Activated B cell treated with CpG ODN at 0.5 μM for 24 hours (primary cell): ENCODE results near the gene SLC25A51. TPM values are rescaled to one million over a fixed set of nuclear protein-coding genes. Genes with fewer than 3 reads are reported as not detected.

Source experiments
- ATAC-seq: fragments of 200-7000 bp; cut with Tn5 transposase; one replicate; pipeline ENCODE4 v1.10.0; 2021; ENCODE audit warnings: low read depth, mild to moderate bottlenecking, moderate library complexity
- CTCF ChIA-PET: fragments of 350-600 bp; sonication (Branson Sonifier 250); formaldehyde crosslinking; loops from one replicate; lab custom pipeline; 2021; ENCODE audit warnings: antibody characterized with exemption; lab: Charles Lee
- POLR2A ChIA-PET: fragments of 350-600 bp; sonication (Branson Sonifier 250); formaldehyde crosslinking; loops from one replicate; lab custom pipeline; 2021; ENCODE audit warnings: antibody characterized with exemption; lab: Charles Lee
- DNase-seq: peaks from one replicate; pipeline ENCODE4 v3.0.0; 2022
- H3K27ac Mint-ChIP-seq: one replicate; pipeline ENCODE4 v1.8.0; 2020; ENCODE audit warnings: mixed read lengths
- H3K27me3 Mint-ChIP-seq: one replicate; pipeline ENCODE4 v1.8.0; 2021; ENCODE audit warnings: mixed read lengths
- H3K36me3 Mint-ChIP-seq: one replicate; pipeline ENCODE4 v1.8.0; 2021; ENCODE audit warnings: low read depth, mixed read lengths
- H3K4me1 Mint-ChIP-seq: one replicate; pipeline ENCODE4 v1.8.0; 2021; ENCODE audit warnings: mixed read lengths
- H3K4me3 Mint-ChIP-seq: one replicate; pipeline ENCODE4 v1.8.0; 2020; ENCODE audit warnings: mild to moderate bottlenecking, mixed read lengths
- H3K9me3 Mint-ChIP-seq: one replicate; pipeline ENCODE4 v1.8.0; 2020; ENCODE audit warnings: mixed read lengths
- intact Hi-C: fragments of 100-400 bp; cut with micrococcal nuclease; formaldehyde crosslinking; loops from one replicate; pipeline ENCODE4 v1.15.1; 2024
- total RNA-seq: library from RNA; stranded (reverse); gene quantifications from 2 replicates; pipeline ENCODE4 v1.2.3, GENCODE V29; 2022
- TF ChIP-seq, protein P1 (sequence below): fragments of 200-600 bp; IDR thresholded peaks from one replicate; pipeline ENCODE4 v1.8.0; 2022; ENCODE audit warnings: antibody characterized with exemption, mild to moderate bottlenecking

SLC25A51 gene
- total RNA-seq, 1 donor from 2014 or later, result 33.9 TPM

DNA sequence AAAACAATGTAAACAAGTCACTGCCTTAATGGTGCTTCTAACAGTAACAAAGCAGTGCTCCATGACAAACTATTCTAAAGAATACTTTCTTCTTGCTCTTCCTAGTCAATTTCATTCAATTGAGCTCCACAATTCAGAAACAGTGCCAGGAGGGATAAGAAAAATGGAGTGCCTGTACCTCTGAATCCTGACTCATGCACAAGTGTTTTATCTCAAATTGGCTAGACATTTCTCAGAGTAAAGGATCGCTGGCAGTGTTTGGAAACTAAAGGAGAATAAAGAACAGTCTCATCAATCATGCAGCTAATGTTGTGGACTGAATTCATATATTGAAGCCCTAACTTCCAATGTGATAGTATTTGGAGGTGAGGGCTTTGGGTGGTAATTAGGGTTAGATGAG is 27.6 kb downstream of the SLC25A51 start:
- H3K36me3 Mint-ChIP-seq, result peaks cover 29% of the 10 kb centered on the region
- no peak overlapping the region for H3K27ac Mint-ChIP-seq
- intact Hi-C loops, result no loop called here
- ChIA-PET CTCF (no interaction called here), POLR2A (no interaction called here)
- TF ChIP-seq, protein P1, sequence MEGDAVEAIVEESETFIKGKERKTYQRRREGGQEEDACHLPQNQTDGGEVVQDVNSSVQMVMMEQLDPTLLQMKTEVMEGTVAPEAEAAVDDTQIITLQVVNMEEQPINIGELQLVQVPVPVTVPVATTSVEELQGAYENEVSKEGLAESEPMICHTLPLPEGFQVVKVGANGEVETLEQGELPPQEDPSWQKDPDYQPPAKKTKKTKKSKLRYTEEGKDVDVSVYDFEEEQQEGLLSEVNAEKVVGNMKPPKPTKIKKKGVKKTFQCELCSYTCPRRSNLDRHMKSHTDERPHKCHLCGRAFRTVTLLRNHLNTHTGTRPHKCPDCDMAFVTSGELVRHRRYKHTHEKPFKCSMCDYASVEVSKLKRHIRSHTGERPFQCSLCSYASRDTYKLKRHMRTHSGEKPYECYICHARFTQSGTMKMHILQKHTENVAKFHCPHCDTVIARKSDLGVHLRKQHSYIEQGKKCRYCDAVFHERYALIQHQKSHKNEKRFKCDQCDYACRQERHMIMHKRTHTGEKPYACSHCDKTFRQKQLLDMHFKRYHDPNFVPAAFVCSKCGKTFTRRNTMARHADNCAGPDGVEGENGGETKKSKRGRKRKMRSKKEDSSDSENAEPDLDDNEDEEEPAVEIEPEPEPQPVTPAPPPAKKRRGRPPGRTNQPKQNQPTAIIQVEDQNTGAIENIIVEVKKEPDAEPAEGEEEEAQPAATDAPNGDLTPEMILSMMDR, result no peak
- H3K4me1 Mint-ChIP-seq, result no peaks in the 10 kb centered on the region
- no peak for DNase-seq
- no peaks in the 10 kb centered on the region for H3K27me3 Mint-ChIP-seq
- H3K4me3 Mint-ChIP-seq, result no peak overlapping the region
- H3K9me3 Mint-ChIP-seq, result no peaks in the 10 kb centered on the region
- ATAC-seq, result no peak

- H3K4me3 Mint-ChIP-seq, result no peak overlapping the region
- POLR2A ChIA-PET, result no interaction called here
- H3K4me1 Mint-ChIP-seq, result no peaks in the 10 kb centered on the region
- no peaks in the 10 kb centered on the region for H3K27me3 Mint-ChIP-seq
- peaks cover 12% of the 10 kb centered on the region for H3K36me3 Mint-ChIP-seq
- CTCF ChIA-PET, result no interaction called here
- no peaks in the 10 kb centered on the region for H3K9me3 Mint-ChIP-seq
- no peak overlapping the region for H3K27ac Mint-ChIP-seq
- DNase-seq (no peak), ATAC-seq (no peak)
- TF ChIP-seq, protein P1, result no peak
- intact Hi-C loops, result no loop called here
These were observed 30.0 kb downstream of the SLC25A51 start for GRCh38 chr9:37873955-37874354.

DNA sequence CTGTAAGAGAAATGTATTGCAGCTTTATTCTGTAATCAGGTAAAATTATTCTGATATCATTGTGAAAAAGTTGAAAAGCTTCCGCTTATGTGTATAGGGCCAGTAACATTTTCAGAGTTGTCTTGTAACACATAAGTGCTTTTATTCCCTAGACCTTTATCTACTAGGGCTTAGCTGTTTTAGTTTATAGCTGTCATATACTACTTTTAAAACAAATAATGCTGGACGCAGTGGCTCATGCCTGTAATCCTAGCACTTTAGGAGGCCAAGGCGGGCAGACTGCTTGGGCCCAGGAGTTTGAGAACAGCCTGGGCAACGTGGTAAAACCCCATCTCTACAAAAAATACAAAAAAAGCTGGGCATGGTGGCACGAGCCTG is 33.1 kb downstream of the SLC25A51 start:
- ChIA-PET POLR2A (no interaction called here), CTCF (no interaction called here)
- peaks cover 6% of the 10 kb centered on the region for H3K36me3 Mint-ChIP-seq
- no peak for ATAC-seq
- H3K9me3 Mint-ChIP-seq, result no peaks in the 10 kb centered on the region
- no peak for DNase-seq
- no peaks in the 10 kb centered on the region for H3K27me3 Mint-ChIP-seq
- no peaks in the 10 kb centered on the region for H3K4me1 Mint-ChIP-seq
- TF ChIP-seq, protein P1, result no peak
- intact Hi-C loops, result no loop called here
- no peak overlapping the region for H3K4me3 Mint-ChIP-seq
- no peak overlapping the region for H3K27ac Mint-ChIP-seq

- H3K4me1 Mint-ChIP-seq, result no peaks in the 10 kb centered on the region
- intact Hi-C loops, result no loop called here
- no peaks in the 10 kb centered on the region for H3K27me3 Mint-ChIP-seq
- H3K9me3 Mint-ChIP-seq, result no peaks in the 10 kb centered on the region
- TF ChIP-seq, protein P1, result no peak
- no peak overlapping the region for H3K27ac Mint-ChIP-seq
- CTCF ChIA-PET, result no interaction called here
- DNase-seq, result no peak
- no peak overlapping the region for H3K4me3 Mint-ChIP-seq
- POLR2A ChIA-PET, result no interaction called here
- ATAC-seq, result no peak
- peaks cover 6% of the 10 kb centered on the region for H3K36me3 Mint-ChIP-seq
These were observed 33.7 kb downstream of the SLC25A51 start for GRCh38 chr9:37870081-37870798.

GRCh38 chr9:37862530-37862929 is 41.4 kb downstream of the SLC25A51 start:
- ATAC-seq, result no peak

More at GRCh38 chr9:37862530-37862929, 41.4 kb downstream of the SLC25A51 start:
- CTCF ChIA-PET, result interaction anchor here (1.0 kb wide), 1 partner anchor 294 kb away, joined by 3 read pairs; no protein-coding TSS in a partner anchor
- TF ChIP-seq, protein P1, result no peak
- intact Hi-C loops, result no loop called here
- no peak overlapping the region for H3K4me3 Mint-ChIP-seq
- POLR2A ChIA-PET, result no interaction called here
- no peak for DNase-seq
- no peaks in the 10 kb centered on the region for H3K4me1 Mint-ChIP-seq
- H3K36me3 Mint-ChIP-seq, result peaks cover 45% of the 10 kb centered on the region
- H3K27ac Mint-ChIP-seq, result no peak overlapping the region
- H3K9me3 Mint-ChIP-seq, result no peaks in the 10 kb centered on the region
- H3K27me3 Mint-ChIP-seq, result no peaks in the 10 kb centered on the region
